BLaER1 (cell line): ENCODE measurements around the gene SUN2.
A peak's percentile ranks its signal among the peaks of the same experiment; 100 is the strongest.

ENCODE experiments used
- H3K27ac ChIP-seq: shearing (Covaris generic); formaldehyde crosslinking; 2 replicates; pipeline ENCODE4 v1.8.1; 2022
- H3K27me3 ChIP-seq: shearing (Covaris generic); formaldehyde crosslinking; 2 replicates; pipeline ENCODE4 v1.8.1; 2022
- H3K36me3 ChIP-seq: shearing (Covaris generic); formaldehyde crosslinking; 2 replicates; pipeline ENCODE4 v1.8.1; 2022
- H3K4me1 ChIP-seq: shearing (Covaris generic); formaldehyde crosslinking; 2 replicates; pipeline ENCODE4 v1.8.1; 2022
- H3K4me2 ChIP-seq: shearing (Covaris generic); formaldehyde crosslinking; 2 replicates; pipeline ENCODE4 v1.8.1; 2022
- H3K4me3 ChIP-seq: shearing (Covaris generic); formaldehyde crosslinking; 2 replicates; pipeline ENCODE4 v1.8.1; 2022
- H3K9ac ChIP-seq: shearing (Covaris generic); formaldehyde crosslinking; 2 replicates; pipeline ENCODE4 v1.8.1; 2022
- H3K9me3 ChIP-seq: shearing (Covaris generic); formaldehyde crosslinking; 2 replicates; pipeline ENCODE4 v1.8.1; 2022
- H4K20me1 ChIP-seq: shearing (Covaris generic); formaldehyde crosslinking; 2 replicates; pipeline ENCODE4 v1.8.1; 2022
- Cebpa-rat ChIP-seq: shearing (Covaris generic); IDR thresholded peaks from 2 replicates; pipeline ENCODE4 v1.8.1; 2022

SUN2 gene

DNA sequence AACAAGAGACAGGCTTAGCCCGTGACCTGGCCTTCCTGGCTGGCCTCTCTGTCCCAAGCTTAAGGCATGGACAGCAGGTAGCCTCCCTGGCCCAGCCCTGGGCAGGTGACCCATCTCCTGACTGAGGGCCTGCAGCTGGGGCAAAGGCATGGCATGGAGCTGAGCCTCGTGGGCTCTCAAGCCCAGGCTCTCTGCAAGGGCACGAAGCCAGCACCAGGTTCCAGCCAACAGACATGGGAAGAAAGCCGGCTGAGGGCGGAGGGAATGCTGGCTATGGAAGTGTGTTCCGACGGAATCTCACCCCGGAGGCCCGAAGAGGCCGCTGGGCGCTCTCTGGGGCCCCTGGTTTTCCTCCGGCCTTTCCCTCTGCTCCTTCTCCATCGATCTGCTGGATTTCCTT is 25.2 kb upstream of the SUN2 start:
- Histone ChIP-seq H3K9me3 (no peaks in the 10 kb centered on the region), H3K4me2 (no peak overlapping the region), H3K9ac (no peak overlapping the region), H3K36me3 (peaks cover 24% of the 10 kb centered on the region; the same call in 1 of the 2 replicates), H4K20me1 (no peaks in the 10 kb centered on the region), H3K4me1 (peaks cover 32% of the 10 kb centered on the region), H3K4me3 (no peak overlapping the region), H3K27me3 (no peaks in the 10 kb centered on the region), H3K27ac (no peak overlapping the region)
- no peak for TF ChIP-seq Cebpa-rat

DNA sequence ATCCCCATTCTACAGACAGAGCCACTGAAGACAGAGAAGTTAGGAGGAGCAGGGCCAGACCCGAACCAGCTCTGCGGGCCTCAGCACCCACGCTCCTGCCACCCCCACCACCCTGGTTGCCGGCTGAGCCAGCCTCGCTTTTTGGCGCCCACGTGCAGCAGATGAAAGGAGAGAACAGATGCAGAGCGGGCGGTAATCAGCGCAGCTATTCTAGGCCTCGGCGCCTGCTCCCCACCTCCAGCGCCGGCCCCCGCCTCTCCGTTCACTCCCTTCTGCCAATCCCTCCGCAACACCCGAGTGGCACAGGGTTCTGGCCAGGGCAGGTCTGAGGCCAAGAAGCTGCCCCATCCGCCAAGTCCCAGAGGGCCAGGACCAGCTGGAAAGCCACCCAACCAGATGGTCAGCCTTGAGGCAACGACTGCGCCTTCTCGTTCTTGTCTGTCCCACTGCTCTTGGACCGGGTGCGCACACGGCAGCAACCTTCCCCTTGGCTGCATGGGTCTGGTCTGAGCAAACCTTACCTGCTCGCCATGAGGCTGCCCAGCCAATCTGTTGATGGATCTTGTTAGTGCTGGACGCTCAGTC is 21.4 kb upstream of the SUN2 start:
- Histone ChIP-seq H3K27ac (no peak overlapping the region), H3K27me3 (no peaks in the 10 kb centered on the region), H3K4me3 (no peak overlapping the region), H3K9ac (no peak overlapping the region), H3K4me2 (no peak overlapping the region), H3K4me1 (peaks cover 37% of the 10 kb centered on the region), H4K20me1 (no peaks in the 10 kb centered on the region), H3K9me3 (no peaks in the 10 kb centered on the region), H3K36me3 (peaks cover 24% of the 10 kb centered on the region; the same call in 1 of the 2 replicates)
- no peak for TF ChIP-seq Cebpa-rat

DNA sequence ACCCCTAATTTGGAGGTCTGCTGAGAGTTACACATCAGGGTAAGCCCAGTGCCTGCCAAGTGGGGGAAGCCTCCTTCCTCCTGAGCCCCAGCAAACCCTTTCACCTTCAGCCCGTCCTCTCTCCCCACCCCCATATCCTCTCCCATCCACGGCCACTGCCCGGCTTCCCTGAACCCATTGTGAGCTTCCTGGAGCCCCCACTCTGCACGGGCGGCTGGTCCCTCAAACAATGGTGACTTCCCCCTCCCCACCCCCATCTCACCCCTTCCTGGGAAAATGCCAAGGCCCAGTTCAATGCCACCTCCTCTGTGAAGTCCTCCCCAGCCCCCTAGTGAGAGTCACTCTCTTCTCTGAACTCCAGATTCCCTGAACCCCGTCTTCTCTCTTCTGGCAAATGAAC is 20.3 kb upstream of the SUN2 start:
- H3K4me2 ChIP-seq: peak overlapping the region; percentile 72
- no peak for TF ChIP-seq Cebpa-rat

DNA sequence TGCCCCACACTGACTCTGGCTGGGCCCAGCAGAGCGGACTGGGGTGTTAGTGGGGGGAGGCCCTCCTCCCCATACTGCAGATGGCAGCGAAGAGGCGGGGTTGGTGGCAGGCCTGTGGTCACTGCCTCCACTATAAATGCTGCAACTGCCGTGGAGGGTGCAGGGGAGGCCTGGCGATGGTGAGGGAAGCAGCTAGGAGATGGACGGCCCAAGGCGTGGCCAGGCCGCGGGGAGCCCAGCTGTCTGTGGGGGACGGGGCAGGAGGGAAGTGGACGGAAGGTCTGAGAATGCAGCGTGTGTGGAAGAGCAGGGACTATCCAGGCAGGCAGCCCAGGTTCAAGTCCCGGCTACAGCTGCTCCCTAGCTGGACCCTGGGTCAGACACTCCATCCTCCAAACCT is 19.9 kb upstream of the SUN2 start:
- Histone ChIP-seq H3K9ac (peak overlapping the region; percentile 34), H3K4me2 (peak overlapping the region; percentile 72), H3K4me1 (peaks cover 31% of the 10 kb centered on the region), H3K4me3 (no peak overlapping the region), H3K27ac (peak overlapping the region; percentile 15; the same call in 1 of the 2 replicates), H3K36me3 (peaks cover 16% of the 10 kb centered on the region; the same call in 1 of the 2 replicates), H3K27me3 (no peaks in the 10 kb centered on the region), H4K20me1 (no peaks in the 10 kb centered on the region), H3K9me3 (no peaks in the 10 kb centered on the region)
- no peak for TF ChIP-seq Cebpa-rat

More for the DNA sequence above, 20.3 kb upstream of the SUN2 start:
- Histone ChIP-seq H3K4me3 (no peak overlapping the region), H4K20me1 (no peaks in the 10 kb centered on the region), H3K9me3 (no peaks in the 10 kb centered on the region), H3K4me1 (peaks cover 31% of the 10 kb centered on the region), H3K36me3 (peaks cover 20% of the 10 kb centered on the region; the same call in 1 of the 2 replicates), H3K27me3 (no peaks in the 10 kb centered on the region), H3K27ac (peak overlapping the region; percentile 15; the same call in 1 of the 2 replicates), H3K9ac (peak overlapping the region; percentile 34)

DNA sequence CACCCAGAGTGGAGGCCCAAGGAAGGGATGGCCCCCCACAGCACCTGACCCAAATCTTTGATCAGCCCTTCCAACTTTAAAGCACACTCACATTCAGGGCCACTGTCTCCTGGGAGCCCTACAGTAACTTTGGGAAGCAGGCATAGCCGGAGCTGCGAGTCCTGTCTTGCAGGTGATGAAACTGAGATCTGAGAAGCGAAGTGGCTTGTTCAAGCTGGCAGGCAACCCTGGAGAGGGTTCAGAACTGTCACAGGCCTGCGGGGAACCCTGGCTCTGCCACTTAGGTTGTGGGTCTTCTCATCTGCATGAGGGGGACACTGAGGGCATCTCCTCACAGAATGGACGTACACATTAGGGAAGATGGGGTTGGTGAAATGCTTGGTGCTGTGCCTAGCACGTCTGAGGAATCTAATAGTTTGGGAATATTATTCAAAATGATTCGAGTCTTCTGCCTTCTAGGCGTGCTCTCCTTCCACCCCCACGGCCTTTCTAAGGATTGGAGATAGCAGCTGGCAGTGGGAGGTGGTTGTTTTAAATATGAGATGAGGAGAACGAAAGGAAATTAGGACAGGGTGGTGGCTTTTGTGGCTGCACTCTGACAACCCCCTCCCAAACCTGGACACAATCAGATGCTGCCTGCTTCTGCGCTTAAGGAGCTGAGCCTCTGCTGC is 18.8 kb upstream of the SUN2 start:
- Histone ChIP-seq H4K20me1 (no peaks in the 10 kb centered on the region), H3K4me3 (no peak overlapping the region), H3K27ac (0 out of 2 replicates have a peak overlapping the region, but pooled peaks have one; percentile 15), H3K9me3 (no peaks in the 10 kb centered on the region), H3K4me2 (peak overlapping the region; percentile 72), H3K9ac (no peak overlapping the region), H3K27me3 (no peaks in the 10 kb centered on the region), H3K36me3 (peaks cover 6% of the 10 kb centered on the region; the same call in 1 of the 2 replicates), H3K4me1 (peaks cover 31% of the 10 kb centered on the region)
- TF ChIP-seq Cebpa-rat: no peak

DNA sequence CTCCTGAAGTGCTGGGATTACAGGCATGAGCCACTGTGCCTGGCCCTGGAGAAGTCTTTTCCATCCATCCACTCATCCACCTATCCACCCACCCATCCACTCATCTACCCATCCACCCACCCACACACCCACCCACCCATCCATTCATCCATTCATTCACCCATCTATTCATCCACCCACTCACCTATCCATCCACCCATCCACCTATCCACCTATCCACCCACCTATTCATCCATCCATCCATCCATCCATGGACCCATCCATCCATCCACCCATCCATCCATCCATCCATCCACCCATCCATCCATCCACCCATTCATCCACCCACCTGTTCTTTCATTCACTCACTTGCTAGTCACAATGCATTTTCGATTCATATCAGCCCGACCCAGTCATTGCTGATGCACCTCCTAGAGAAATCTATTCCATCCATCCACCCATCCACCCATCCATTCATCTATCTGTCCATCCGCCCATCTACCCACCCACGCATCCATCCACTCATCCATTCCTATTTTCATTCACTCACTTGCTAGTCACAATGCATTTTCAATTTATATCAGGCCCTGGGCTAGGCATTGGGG is 17.7 kb upstream of the SUN2 start:
- Histone ChIP-seq H4K20me1 (no peaks in the 10 kb centered on the region), H3K4me3 (no peak overlapping the region), H3K27ac (no peak overlapping the region), H3K4me2 (no peak overlapping the region), H3K4me1 (peaks cover 31% of the 10 kb centered on the region), H3K9me3 (no peaks in the 10 kb centered on the region), H3K27me3 (no peaks in the 10 kb centered on the region), H3K36me3 (no peaks in the 10 kb centered on the region; the same call in 1 of the 2 replicates), H3K9ac (no peak overlapping the region)
- TF ChIP-seq Cebpa-rat: no peak

DNA sequence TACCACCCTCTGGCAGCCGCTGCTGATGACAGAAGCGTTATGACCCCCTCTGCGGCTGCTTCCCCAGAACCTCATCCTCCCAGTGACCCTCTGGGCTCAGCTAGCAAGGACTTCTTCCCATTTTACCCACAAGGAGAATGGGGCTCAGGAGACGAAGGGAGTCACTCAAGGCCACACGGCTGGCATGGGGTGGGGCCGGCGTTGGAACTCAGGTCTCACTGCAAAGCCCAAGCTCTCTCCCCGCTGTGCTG is 16.8 kb upstream of the SUN2 start:
- no peaks in the 10 kb centered on the region for H3K9me3 ChIP-seq
- no peaks in the 10 kb centered on the region for H4K20me1 ChIP-seq
- no peak overlapping the region for H3K4me2 ChIP-seq
- H3K4me1 ChIP-seq: peaks cover 31% of the 10 kb centered on the region
- H3K27ac ChIP-seq: no peak overlapping the region
- H3K27me3 ChIP-seq: no peaks in the 10 kb centered on the region
- no peak overlapping the region for H3K9ac ChIP-seq
- TF ChIP-seq Cebpa-rat: no peak
- no peaks in the 10 kb centered on the region; the same call in 1 of the 2 replicates for H3K36me3 ChIP-seq
- no peak overlapping the region for H3K4me3 ChIP-seq

DNA sequence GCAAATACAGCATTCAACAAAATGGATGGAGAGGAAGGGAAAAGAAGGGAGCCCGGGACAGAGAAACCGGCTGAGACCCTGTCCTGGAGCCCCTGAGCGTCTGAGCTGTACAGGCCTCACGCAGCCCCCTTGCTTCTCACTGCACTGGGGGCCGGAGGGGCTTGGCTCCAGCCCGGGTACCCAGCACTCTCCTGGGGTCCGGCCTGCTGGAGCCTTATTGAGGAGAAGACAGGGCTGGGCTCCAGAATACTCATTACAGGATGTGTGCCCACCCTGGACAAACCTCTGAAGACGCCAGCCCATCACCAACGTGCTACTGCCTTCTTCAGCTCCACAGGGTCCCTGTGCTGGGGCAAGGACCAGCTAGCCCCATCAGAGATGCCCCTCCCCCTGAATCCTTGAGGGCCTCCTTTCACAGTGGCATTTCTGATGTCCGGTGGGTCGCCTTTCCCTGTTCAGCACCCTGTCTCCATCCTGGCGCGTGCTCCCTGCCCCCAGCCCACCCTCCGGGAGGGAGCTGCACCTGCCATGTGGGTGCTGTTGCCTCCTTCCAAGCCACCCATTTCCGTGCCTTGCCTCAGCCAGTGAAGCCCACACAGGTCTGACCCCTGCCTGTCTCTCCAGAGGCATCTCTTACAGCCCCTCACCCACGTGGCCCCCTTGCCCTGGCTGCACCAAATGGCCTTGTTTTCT is 14.6 kb upstream of the SUN2 start:
- no peak overlapping the region for H3K9ac ChIP-seq
- no peak overlapping the region for H3K4me3 ChIP-seq
- H3K36me3 ChIP-seq: no peaks in the 10 kb centered on the region
- TF ChIP-seq Cebpa-rat: no peak
- no peaks in the 10 kb centered on the region for H3K9me3 ChIP-seq
- no peaks in the 10 kb centered on the region for H3K27me3 ChIP-seq
- no peaks in the 10 kb centered on the region for H4K20me1 ChIP-seq
- H3K4me2 ChIP-seq: no peak overlapping the region
- peaks cover 31% of the 10 kb centered on the region for H3K4me1 ChIP-seq
- H3K27ac ChIP-seq: no peak overlapping the region

DNA sequence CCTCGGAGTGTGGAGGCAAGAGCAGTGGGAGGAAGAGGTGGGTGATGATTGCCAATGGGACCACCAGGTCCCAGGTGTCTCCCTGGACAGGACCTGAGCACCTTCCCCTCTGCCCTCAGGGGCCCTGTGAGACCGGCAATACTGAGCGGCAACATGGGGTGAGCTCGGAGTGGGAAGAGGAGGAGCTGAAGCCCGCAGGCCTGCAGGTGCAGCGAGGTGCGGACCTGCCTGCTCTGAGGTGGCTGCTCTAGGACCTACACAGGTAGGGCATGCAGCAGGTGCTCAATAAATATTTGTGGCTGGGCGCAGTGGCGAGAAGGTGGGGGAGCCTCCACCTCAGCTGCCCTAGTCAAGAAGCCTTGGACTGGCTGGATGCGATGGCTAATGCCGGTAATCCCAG is 12.2 kb upstream of the SUN2 start:
- no peak overlapping the region for H3K27ac ChIP-seq
- peaks cover 17% of the 10 kb centered on the region for H3K4me1 ChIP-seq
- no peak overlapping the region for H3K9ac ChIP-seq
- no peaks in the 10 kb centered on the region for H3K27me3 ChIP-seq
- TF ChIP-seq Cebpa-rat: no peak
- H3K4me2 ChIP-seq: no peak overlapping the region
- H4K20me1 ChIP-seq: no peaks in the 10 kb centered on the region
- H3K4me3 ChIP-seq: no peak overlapping the region
- H3K9me3 ChIP-seq: no peaks in the 10 kb centered on the region
- H3K36me3 ChIP-seq: no peaks in the 10 kb centered on the region

DNA sequence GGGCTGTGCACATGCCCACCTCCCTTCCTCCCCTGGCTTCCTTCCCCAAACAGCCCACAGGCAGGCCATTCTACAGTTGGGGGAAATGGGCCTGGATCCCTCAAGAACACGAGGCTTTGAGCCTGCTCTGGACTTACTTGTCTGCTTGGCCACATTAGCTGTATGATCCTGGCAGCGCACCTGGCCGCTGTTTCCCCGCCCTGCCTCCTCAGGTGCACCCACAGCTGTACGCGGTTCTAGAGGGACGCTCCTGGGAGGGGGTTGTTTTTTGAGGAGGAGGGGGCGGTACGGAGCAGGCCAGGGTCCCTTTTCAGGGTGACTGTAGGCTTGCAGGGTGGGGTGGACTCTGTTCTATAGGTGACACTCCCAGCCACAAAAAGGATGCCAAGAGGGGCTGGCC is 11.5 kb upstream of the SUN2 start:
- no peak overlapping the region for H3K4me3 ChIP-seq
- no peak overlapping the region for H3K4me2 ChIP-seq
- no peak overlapping the region for H3K27ac ChIP-seq
- no peaks in the 10 kb centered on the region for H3K27me3 ChIP-seq
- H3K9ac ChIP-seq: no peak overlapping the region
- peaks cover 25% of the 10 kb centered on the region for H3K4me1 ChIP-seq
- H3K36me3 ChIP-seq: no peaks in the 10 kb centered on the region
- no peaks in the 10 kb centered on the region for H4K20me1 ChIP-seq
- H3K9me3 ChIP-seq: no peaks in the 10 kb centered on the region
- no peak for TF ChIP-seq Cebpa-rat
